H1 (cell line): ENCODE results near the gene FGF4. TPM values are rescaled to one million over a fixed set of nuclear protein-coding genes. Genes with fewer than 3 reads are reported as not detected.
A peak's percentile ranks its signal among the peaks of the same experiment; 100 is the strongest.

Experiments used
- E2F6 ChIP-seq: IDR thresholded peaks from 2 replicates; pipeline ENCODE4 v1.6.1; 2012; ENCODE audit warnings: inconsistent platforms
- HDAC2 ChIP-seq, 2 experiments: fragments of 300-600 bp in 1 of 2; sonication (generic) in 1 of 2; IDR thresholded peaks; 2 replicates each; pipeline ENCODE4 v1.6.1; 2011 to 2012; ENCODE audit warnings: low read depth in 2 of 2, low read length in 2 of 2, mild to moderate bottlenecking in 2 of 2, moderate library complexity in 2 of 2, borderline replicate concordance in 1 of 2, inconsistent platforms in 1 of 2
- POLR2A ChIP-seq, 2 experiments: IDR thresholded peaks; 1 replicate in 1 of 2; 2 replicates in 1 of 2; pipeline ENCODE4 v1.6.1; 2011; ENCODE audit warnings: low read depth in 2 of 2, low read length in 2 of 2, mild to moderate bottlenecking in 2 of 2; ENCODE audit errors: control extremely low read depth in 1 of 2
- RNF2 ChIP-seq: fragments of 200-900, 300-1000 bp; sonication (generic); IDR thresholded peaks from 2 replicates; pipeline ENCODE4 v1.7.1; 2016; ENCODE audit warnings: borderline replicate concordance, low read depth, mild to moderate bottlenecking, antibody characterized with exemption, low read length; ENCODE audit not compliant: poor library complexity, severe bottlenecking; ENCODE audit errors: missing control alignments
- YY1 ChIP-seq: IDR thresholded peaks from 2 replicates; pipeline ENCODE4 v1.6.1; 2011; ENCODE audit warnings: low read depth, mild to moderate bottlenecking, low read length
- polyA plus RNA-seq, 7 experiments: library from polyadenylated mRNA; depleted of rRNA in 3 of 7; stranded (reverse) in 5 of 7; unstranded in 2 of 7; fragments of >200 nt in 5 of 7; fragments of 200-250 nt in 2 of 7; gene quantifications; 1 replicate in 5 of 7; 2 replicates in 1 of 7; 4 replicates in 1 of 7; pipeline versions ENCODE4 v1.2.1 to v1.2.3, GENCODE V29; 2011 to 2013; ENCODE audit warnings: missing spikeins in 2 of 7, mixed read lengths in 2 of 7
- total RNA-seq: library from RNA; stranded (reverse); fragmentation: NEBNext Ultra II Directional; extraction: Animal tissue kit (Norgen Biotek cat#: 25700); gene quantifications from 2 replicates; pipeline ENCODE4 v1.2.1, GENCODE V29; 2021

Gene FGF4
- total and polyA plus RNA-seq, 2 of the 8 experiments (the other 6 are each of a cell fraction or from before 2014, with no cell fraction given): 0.57 to 2.0 TPM

GRCh38 chr11:69801513-69802335 is 26.6 kb upstream of the FGF4 start (continued):
- TF ChIP-seq E2F6 (peak; percentile 27; the same call in 1 of the 2 replicates), HDAC2 (IDR thresholded peaks at IDR 0.05; ENCODE audit: borderline replicate concordance in 1 of 2, low read depth in 2 of 2, low read length in 2 of 2) (no peak), RNF2 (no peak), YY1 (peak; percentile 89), POLR2A (IDR thresholded peaks at IDR 0.05; ENCODE audit: control extremely low read depth in 1 of 2, low read depth in 2 of 2, low read length in 2 of 2) (no peak)
- TF ChIP-seq, all 59 proteins: peak for 6
